Measurements from ENCODE around the gene CLCN2. TPM values are rescaled to one million over a fixed set of nuclear protein-coding genes. Genes with fewer than 3 reads are reported as not detected.

Gene CLCN2
- polyA plus RNA-seq, 2 of the 4 experiments (the other 2 are of a cell fraction): 2.2 to 5.4 TPM

- H3K4me2 ChIP-seq: peak overlapping the region; percentile 97
- WGBS (ENCODE audit: missing lambda C conversion rate): under 1% methylated on average over 12 of the region's 68 CpGs
- H3K27ac ChIP-seq: peak overlapping the region; percentile 94 to 97
- no peak for TF ChIP-seq RFX5 (IDR thresholded peaks at IDR 0.05)
- TF ChIP-seq, protein P1, sequence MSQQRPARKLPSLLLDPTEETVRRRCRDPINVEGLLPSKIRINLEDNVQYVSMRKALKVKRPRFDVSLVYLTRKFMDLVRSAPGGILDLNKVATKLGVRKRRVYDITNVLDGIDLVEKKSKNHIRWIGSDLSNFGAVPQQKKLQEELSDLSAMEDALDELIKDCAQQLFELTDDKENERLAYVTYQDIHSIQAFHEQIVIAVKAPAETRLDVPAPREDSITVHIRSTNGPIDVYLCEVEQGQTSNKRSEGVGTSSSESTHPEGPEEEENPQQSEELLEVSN (IDR thresholded peaks at IDR 0.05; ENCODE audit: borderline replicate concordance, low read depth): peak; percentile 65
- no peak for TF ChIP-seq FOXS1 (CRISPR knock-in tag; IDR thresholded peaks at IDR 0.05)
- TF ChIP-seq TFCP2L1 (CRISPR knock-in tag; IDR thresholded peaks at IDR 0.05): 0 out of 2 replicates have a peak, but pooled peaks have one; percentile 49
- TF ChIP-seq EHF (CRISPR knock-in tag; IDR thresholded peaks at IDR 0.05): no peak
- TF ChIP-seq MAFK (IDR thresholded peaks at IDR 0.05; ENCODE audit: partially characterized antibody): no peak
- no peak for TF ChIP-seq RAD21 (conservative IDR thresholded peaks at IDR 0.05 in 1 of 2, IDR thresholded peaks at IDR 0.05 in 1 of 2)
- 0 out of 2 replicates have a peak, but pooled peaks have one; percentile 9 for TF ChIP-seq MYC (IDR thresholded peaks at IDR 0.05; ENCODE audit: borderline replicate concordance, low read length)
- TF ChIP-seq, protein P2, sequence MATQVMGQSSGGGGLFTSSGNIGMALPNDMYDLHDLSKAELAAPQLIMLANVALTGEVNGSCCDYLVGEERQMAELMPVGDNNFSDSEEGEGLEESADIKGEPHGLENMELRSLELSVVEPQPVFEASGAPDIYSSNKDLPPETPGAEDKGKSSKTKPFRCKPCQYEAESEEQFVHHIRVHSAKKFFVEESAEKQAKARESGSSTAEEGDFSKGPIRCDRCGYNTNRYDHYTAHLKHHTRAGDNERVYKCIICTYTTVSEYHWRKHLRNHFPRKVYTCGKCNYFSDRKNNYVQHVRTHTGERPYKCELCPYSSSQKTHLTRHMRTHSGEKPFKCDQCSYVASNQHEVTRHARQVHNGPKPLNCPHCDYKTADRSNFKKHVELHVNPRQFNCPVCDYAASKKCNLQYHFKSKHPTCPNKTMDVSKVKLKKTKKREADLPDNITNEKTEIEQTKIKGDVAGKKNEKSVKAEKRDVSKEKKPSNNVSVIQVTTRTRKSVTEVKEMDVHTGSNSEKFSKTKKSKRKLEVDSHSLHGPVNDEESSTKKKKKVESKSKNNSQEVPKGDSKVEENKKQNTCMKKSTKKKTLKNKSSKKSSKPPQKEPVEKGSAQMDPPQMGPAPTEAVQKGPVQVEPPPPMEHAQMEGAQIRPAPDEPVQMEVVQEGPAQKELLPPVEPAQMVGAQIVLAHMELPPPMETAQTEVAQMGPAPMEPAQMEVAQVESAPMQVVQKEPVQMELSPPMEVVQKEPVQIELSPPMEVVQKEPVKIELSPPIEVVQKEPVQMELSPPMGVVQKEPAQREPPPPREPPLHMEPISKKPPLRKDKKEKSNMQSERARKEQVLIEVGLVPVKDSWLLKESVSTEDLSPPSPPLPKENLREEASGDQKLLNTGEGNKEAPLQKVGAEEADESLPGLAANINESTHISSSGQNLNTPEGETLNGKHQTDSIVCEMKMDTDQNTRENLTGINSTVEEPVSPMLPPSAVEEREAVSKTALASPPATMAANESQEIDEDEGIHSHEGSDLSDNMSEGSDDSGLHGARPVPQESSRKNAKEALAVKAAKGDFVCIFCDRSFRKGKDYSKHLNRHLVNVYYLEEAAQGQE (IDR thresholded peaks at IDR 0.05): 0 out of 2 replicates have a peak, but pooled peaks have one; percentile 35
- TF ChIP-seq CBX8 (IDR thresholded peaks at IDR 0.05): no peak
- no peak for TF ChIP-seq SMC3 (IDR thresholded peaks at IDR 0.05)
- TF ChIP-seq CHD2 (IDR thresholded peaks at IDR 0.05; ENCODE audit: low read length, partially characterized antibody): peak; percentile 69
- TF ChIP-seq ZFP36 (IDR thresholded peaks at IDR 0.05; ENCODE audit: borderline replicate concordance, partially characterized antibody): no peak
- TF ChIP-seq, protein P3, sequence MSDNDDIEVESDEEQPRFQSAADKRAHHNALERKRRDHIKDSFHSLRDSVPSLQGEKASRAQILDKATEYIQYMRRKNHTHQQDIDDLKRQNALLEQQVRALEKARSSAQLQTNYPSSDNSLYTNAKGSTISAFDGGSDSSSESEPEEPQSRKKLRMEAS (IDR thresholded peaks at IDR 0.05): peak; percentile 81
- peak; percentile 41 for TF ChIP-seq CTCF (IDR thresholded peaks at IDR 0.05)
- peak; percentile 66; the same call in 1 of the 2 replicates for TF ChIP-seq PHF8 (IDR thresholded peaks at IDR 0.05; ENCODE audit: borderline replicate concordance, low read depth)
- TF ChIP-seq, protein P4, sequence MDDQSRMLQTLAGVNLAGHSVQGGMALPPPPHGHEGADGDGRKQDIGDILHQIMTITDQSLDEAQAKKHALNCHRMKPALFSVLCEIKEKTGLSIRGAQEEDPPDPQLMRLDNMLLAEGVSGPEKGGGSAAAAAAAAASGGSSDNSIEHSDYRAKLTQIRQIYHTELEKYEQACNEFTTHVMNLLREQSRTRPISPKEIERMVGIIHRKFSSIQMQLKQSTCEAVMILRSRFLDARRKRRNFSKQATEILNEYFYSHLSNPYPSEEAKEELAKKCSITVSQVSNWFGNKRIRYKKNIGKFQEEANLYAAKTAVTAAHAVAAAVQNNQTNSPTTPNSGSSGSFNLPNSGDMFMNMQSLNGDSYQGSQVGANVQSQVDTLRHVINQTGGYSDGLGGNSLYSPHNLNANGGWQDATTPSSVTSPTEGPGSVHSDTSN (IDR thresholded peaks at IDR 0.05): peak; percentile 78
- TF ChIP-seq JUNB (IDR thresholded peaks at IDR 0.05): no peak
- TF ChIP-seq JUN (IDR thresholded peaks at IDR 0.05): peak; percentile 48 to 90; a peak in 3 of 5 replicates
- TF ChIP-seq FOSL2 (IDR thresholded peaks at IDR 0.05): no peak
- no peak for TF ChIP-seq FOSL2 (CRISPR knock-in tag; IDR thresholded peaks at IDR 0.05)
- 0 out of 2 replicates have a peak, but pooled peaks have one; percentile 43 for TF ChIP-seq HEYL (CRISPR knock-in tag; IDR thresholded peaks at IDR 0.05)
- no peak for TF ChIP-seq HES2 (IDR thresholded peaks at IDR 0.05)
- TF ChIP-seq POLR2A (IDR thresholded peaks at IDR 0.05; ENCODE audit: low read length): peak; percentile 66
- no peak for TF ChIP-seq NR3C1 (IDR thresholded peaks at IDR 0.05)
- TF ChIP-seq, protein P5, sequence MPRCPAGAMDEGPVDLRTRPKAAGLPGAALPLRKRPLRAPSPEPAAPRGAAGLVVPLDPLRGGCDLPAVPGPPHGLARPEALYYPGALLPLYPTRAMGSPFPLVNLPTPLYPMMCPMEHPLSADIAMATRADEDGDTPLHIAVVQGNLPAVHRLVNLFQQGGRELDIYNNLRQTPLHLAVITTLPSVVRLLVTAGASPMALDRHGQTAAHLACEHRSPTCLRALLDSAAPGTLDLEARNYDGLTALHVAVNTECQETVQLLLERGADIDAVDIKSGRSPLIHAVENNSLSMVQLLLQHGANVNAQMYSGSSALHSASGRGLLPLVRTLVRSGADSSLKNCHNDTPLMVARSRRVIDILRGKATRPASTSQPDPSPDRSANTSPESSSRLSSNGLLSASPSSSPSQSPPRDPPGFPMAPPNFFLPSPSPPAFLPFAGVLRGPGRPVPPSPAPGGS (IDR thresholded peaks at IDR 0.05): 0 out of 3 replicates have a peak, but pooled peaks have one; percentile 52
- no peak for TF ChIP-seq HOXB13 (CRISPR knock-in tag; IDR thresholded peaks at IDR 0.05; ENCODE audit: low read depth)
- peaks cover 20% of the 10 kb centered on the region for H3K4me1 ChIP-seq
- DNase-seq (ENCODE audit: low read depth in 1 of 2, low spot score in 1 of 2): peak; percentile 78 to 97
- no peak for FAIRE-seq
- POLR2A ChIA-PET: interaction anchor here (0.6 to 1.4 kb wide), 5 partner anchors 12 to 1294 kb away, joined by 3 to 4 read pairs (median 3); no protein-coding TSS in a partner anchor
- no peaks in the 10 kb centered on the region for H3K9me3 ChIP-seq
- ATAC-seq: peak; percentile 67 to 86
- H3K4me3 ChIP-seq: peak overlapping the region; percentile 79
- CTCF ChIA-PET: interaction anchor here (0.6 to 1.6 kb wide), 13 partner anchors 9 to 247 kb away, joined by 3 to 5 read pairs (median 3); partner anchors contain the start of genes FAM131A and THPO
These were observed 1.5 kb upstream of the CLCN2 start for GRCh38 chr3:184362668-184363546.

Data from A549 (cell line).